HCT116 (cell line): ENCODE results near the gene MPPED1. TPM values are rescaled to one million over a fixed set of nuclear protein-coding genes. Genes with fewer than 3 reads are reported as not detected.

Experiments
- ATAC-seq: fragments of 200-7000 bp; cut with Tn5 transposase; 2 replicates; pipeline ENCODE4 v1.9.1; 2020; ENCODE audit warnings: mild to moderate bottlenecking, moderate library complexity
- BruUV-seq: library from RNA; stranded (reverse); fragments of 400-500 nt; replicated peaks from 2 replicates; lab custom pipeline; 2021; lab: Mats Ljungman, UMichigan
- CTCF ChIA-PET: fragments of 300-600 bp; sonication (Branson Sonifier 250); formaldehyde crosslinking; loops from one replicate; lab custom pipeline; 2021; ENCODE audit warnings: antibody characterized with exemption; lab: Charles Lee
- POLR2A ChIA-PET: fragments of 300-600, 350-600 bp; sonication (Branson Sonifier 250); formaldehyde crosslinking; loops from one replicate; lab custom pipeline; 2021; ENCODE audit warnings: antibody characterized with exemption; lab: Charles Lee
- RAD21 ChIA-PET, 2 experiments: fragments of 300-600 bp; sonication (Branson Sonifier 250); formaldehyde crosslinking; loops; one replicate each; lab custom pipeline; 2023; ENCODE audit warnings: low total read pairs in 2 of 2; ENCODE audit not compliant: uncharacterized antibody in 2 of 2, unreplicated experiment in 2 of 2, low non-redundant PET in 1 of 2; lab: Charles Lee
- DNase-seq: peaks from one replicate; pipeline ENCODE4 v3.0.0-alpha.2; 2010; ENCODE audit warnings: low read depth, low spot score
- H2AFZ ChIP-seq: fragments of 200-600 bp; shearing (Covaris generic), sonication (generic); 2 replicates; pipeline ENCODE4 v1.6.1; 2017; ENCODE audit warnings: low read depth, mixed run types, mixed read lengths, antibody characterized with exemption, low read length; ENCODE audit not compliant: poor library complexity, severe bottlenecking
- H3K27ac ChIP-seq: 2 replicates; pipeline ENCODE4 v1.5.1; 2012; ENCODE audit warnings: low read depth, low read length
- H3K27me3 ChIP-seq: fragments of 200-600 bp; sonication (generic); 2 replicates; pipeline ENCODE4 v1.6.1; 2016; ENCODE audit warnings: mixed run types, low read length, mixed read lengths; ENCODE audit not compliant: insufficient read depth
- H3K36me3 ChIP-seq, 2 experiments: fragments of 200-500 bp in 1 of 2; fragments of 200-600 bp in 1 of 2; sonication (Bioruptor generic) in 1 of 2; sonication (generic) in 1 of 2; 2 replicates each; pipeline versions ENCODE4 v1.5.1 to v1.6.1; 2014 to 2016; ENCODE audit warnings: low read length in 2 of 2, inconsistent platforms in 1 of 2, mixed read lengths in 1 of 2, mixed run types in 1 of 2; ENCODE audit not compliant: insufficient read depth in 2 of 2, control insufficient read depth in 1 of 2
- H3K4me1 ChIP-seq, 2 experiments: fragments of 200-600 bp in 1 of 2; sonication (generic) in 1 of 2; 2 replicates each; pipeline versions ENCODE4 v1.5.1 to v1.6.1; 2012 to 2017; ENCODE audit warnings: low read length in 2 of 2, inconsistent platforms in 1 of 2, mild to moderate bottlenecking in 1 of 2, mixed read lengths in 1 of 2, mixed run types in 1 of 2, moderate library complexity in 1 of 2; ENCODE audit not compliant: insufficient read depth in 2 of 2, control insufficient read depth in 1 of 2
- H3K4me2 ChIP-seq: fragments of 200-600 bp; sonication (generic); 2 replicates; pipeline ENCODE4 v1.6.1; 2017; ENCODE audit warnings: mixed run types, low read length, mixed read lengths
- H3K4me3 ChIP-seq, 2 experiments: fragments of 200-600 bp in 1 of 2; sonication (generic) in 1 of 2; replicated peaks in 1 of 2; 2 replicates each; pipeline ENCODE4 v1.5.1; 2011 to 2016; ENCODE audit warnings: low read length in 2 of 2, control low read depth in 1 of 2, low read depth in 1 of 2, mild to moderate bottlenecking in 1 of 2, mixed read lengths in 1 of 2, mixed run types in 1 of 2
- H3K79me2 ChIP-seq: fragments of 200-600 bp; sonication (generic); 2 replicates; pipeline ENCODE4 v1.6.1; 2017; ENCODE audit warnings: mild to moderate bottlenecking, mixed run types, low read length, moderate library complexity, mixed read lengths; ENCODE audit not compliant: insufficient read depth
- H3K9ac ChIP-seq: fragments of 200-600 bp; sonication (generic); 2 replicates; pipeline ENCODE4 v1.6.1; 2016; ENCODE audit warnings: low read length, mixed read lengths
- H3K9me2 ChIP-seq: fragments of 200-600 bp; sonication (generic), shearing (Covaris generic); 2 replicates; pipeline ENCODE4 v1.6.1; 2017; ENCODE audit warnings: mixed run types, mild to moderate bottlenecking, moderate library complexity; ENCODE audit not compliant: insufficient read depth
- H3K9me3 ChIP-seq, 2 experiments: fragments of 200-500 bp in 1 of 2; fragments of 200-600 bp in 1 of 2; sonication (Bioruptor generic) in 1 of 2; sonication (generic) in 1 of 2; 2 replicates each; pipeline ENCODE4 v1.6.1; 2014 to 2017; ENCODE audit warnings: low read length in 2 of 2, mixed read lengths in 2 of 2, inconsistent platforms in 1 of 2, low read depth in 1 of 2, mild to moderate bottlenecking in 1 of 2, mixed run types in 1 of 2, moderate library complexity in 1 of 2; ENCODE audit not compliant: control insufficient read depth in 1 of 2, insufficient read depth in 1 of 2
- H4K20me1 ChIP-seq: fragments of 200-600 bp; sonication (generic), shearing (Covaris generic); 2 replicates; pipeline ENCODE4 v1.6.1; 2017; ENCODE audit warnings: mixed run types, mild to moderate bottlenecking, moderate library complexity; ENCODE audit not compliant: insufficient read depth
- ATF3 ChIP-seq: IDR thresholded peaks from 2 replicates; pipeline ENCODE4 v1.6.1; 2012
- CEBPB ChIP-seq: IDR thresholded peaks from 2 replicates; pipeline ENCODE4 v1.6.1; 2012; ENCODE audit warnings: low read depth
- JUND ChIP-seq: IDR thresholded peaks from 2 replicates; pipeline ENCODE4 v1.6.1; 2012
- YY1 ChIP-seq: IDR thresholded peaks from 2 replicates; pipeline ENCODE4 v1.6.1; 2011; ENCODE audit warnings: low read length, low read depth, moderate library complexity, mild to moderate bottlenecking; ENCODE audit not compliant: insufficient replicate concordance; ENCODE audit errors: extremely low read depth
- ZBTB33 ChIP-seq: IDR thresholded peaks from 2 replicates; pipeline ENCODE4 v1.6.1; 2011; ENCODE audit warnings: mild to moderate bottlenecking, low read length, moderate library complexity; ENCODE audit not compliant: insufficient replicate concordance; ENCODE audit errors: extremely low read depth
- ZNF274 ChIP-seq: fragments of 200-500 bp; sonication (Bioruptor generic); IDR thresholded peaks from 2 replicates; pipeline ENCODE4 v1.6.1; 2014; ENCODE audit warnings: mild to moderate bottlenecking, low read depth, low read length, inconsistent platforms
- intact Hi-C: fragments of 100-400 bp; cut with micrococcal nuclease; formaldehyde crosslinking; loops from 2 replicates; pipeline ENCODE4 v1.10.0; 2022
- total RNA-seq: library from RNA; stranded (reverse); gene quantifications from one replicate; pipeline ENCODE4 v1.2.1, GENCODE V29; 2021; ENCODE audit not compliant: unreplicated experiment

Gene MPPED1
- total RNA-seq, 1 experiment from 2014 or later, result not detected

- H3K9me2 ChIP-seq, result no peaks in the 10 kb centered on the region
- CTCF ChIA-PET, result no interaction called here
- POLR2A ChIA-PET, result no interaction called here
- no peak overlapping the region for H3K9ac ChIP-seq
- no peaks in the 10 kb centered on the region for H3K36me3 ChIP-seq
- H3K4me2 ChIP-seq, result no peak overlapping the region
- no peak overlapping the region for H2AFZ ChIP-seq
- no TSS peak for BruUV-seq
- H3K9me3 ChIP-seq, result no peaks in the 10 kb centered on the region; a peak in 1 of 4 replicates
- no peaks in the 10 kb centered on the region for H3K4me1 ChIP-seq
- ATAC-seq, result no peak
- TF ChIP-seq ATF3 (no peak), JUND (no peak), ZBTB33 (no peak), CEBPB (no peak)
- H4K20me1 ChIP-seq, result no peaks in the 10 kb centered on the region
- H3K27me3 ChIP-seq, result no peaks in the 10 kb centered on the region
- no peak overlapping the region for H3K4me3 ChIP-seq
- DNase-seq, result no peak
- H3K79me2 ChIP-seq, result no peaks in the 10 kb centered on the region
- intact Hi-C loops, result no loop called here
- no peak overlapping the region for H3K27ac ChIP-seq
- RAD21 ChIA-PET, result no interaction called here
Observed at GRCh38 chr22:43509337-43509736, 97.5 kb downstream of the MPPED1 start.

GRCh38 chr22:43510281-43511070, 98.7 kb downstream of the MPPED1 start:
- no peaks in the 10 kb centered on the region for H3K27me3 ChIP-seq
- H2AFZ ChIP-seq, result no peak overlapping the region
- no peaks in the 10 kb centered on the region for H3K4me1 ChIP-seq
- no peaks in the 10 kb centered on the region for H4K20me1 ChIP-seq
- intact Hi-C loops, result no loop called here
- H3K36me3 ChIP-seq, result no peaks in the 10 kb centered on the region
- no peaks in the 10 kb centered on the region for H3K79me2 ChIP-seq
- no peak overlapping the region for H3K4me3 ChIP-seq
- TF ChIP-seq ZNF274, result no peak
- TF ChIP-seq YY1, result no peak
- no peak for TF ChIP-seq ATF3
- H3K27ac ChIP-seq, result no peak overlapping the region
- BruUV-seq, result no TSS peak
- ChIA-PET CTCF (no interaction called here), RAD21 (no interaction called here), POLR2A (no interaction called here)
- no peak overlapping the region for H3K4me2 ChIP-seq
- ATAC-seq, result no peak
- no peaks in the 10 kb centered on the region for H3K9me3 ChIP-seq
- DNase-seq, result no peak
- H3K9ac ChIP-seq, result no peak overlapping the region
- no peaks in the 10 kb centered on the region for H3K9me2 ChIP-seq
